IPS DF 19.7 (cell line): ENCODE data around the gene TBC1D16.
"Not testable (repeated sequence)": the region's sequence is repeated elsewhere in the genome, so short reads cannot be mapped to it uniquely, and the experiment has no call there.

Experiments used
- DNase-seq: peaks from one replicate; pipeline ENCODE4 v3.0.0-alpha.2; 2013; ENCODE audit warnings: low read depth, low spot score

Gene TBC1D16

GRCh38 chr17:79976451-79976850 lies 59.2 kb downstream of the TBC1D16 start:
- DNase-seq: no peak

GRCh38 chr17:79975498-79976134 lies 60.1 kb downstream of the TBC1D16 start:
- DNase-seq: no peak

- no peak for DNase-seq
Measured at GRCh38 chr17:79974566-79975497, 60.8 kb downstream of the TBC1D16 start.

- DNase-seq: no peak
Measured at GRCh38 chr17:79971651-79972050, 64.0 kb downstream of the TBC1D16 start.

GRCh38 chr17:79970576-79971068 lies 65.0 kb downstream of the TBC1D16 start:
- DNase-seq: no peak

GRCh38 chr17:79969906-79970305 lies 65.8 kb downstream of the TBC1D16 start:
- DNase-seq: no peak

- DNase-seq: no peak
Measured at GRCh38 chr17:79968116-79968515, 67.6 kb downstream of the TBC1D16 start.

- DNase-seq: no peak
Measured at GRCh38 chr17:79966681-79967080, 69.0 kb downstream of the TBC1D16 start.

GRCh38 chr17:79965806-79966205 lies 69.9 kb downstream of the TBC1D16 start:
- no peak for DNase-seq

- not testable (repeated sequence) for DNase-seq
Measured at GRCh38 chr17:79962467-79962866, 73.2 kb downstream of the TBC1D16 start.

- not testable (repeated sequence) for DNase-seq
Measured at GRCh38 chr17:79961567-79961966, 74.1 kb downstream of the TBC1D16 start.

GRCh38 chr17:79960788-79961522 lies 74.7 kb downstream of the TBC1D16 start:
- no peak for DNase-seq

GRCh38 chr17:79959042-79959441 lies 76.6 kb downstream of the TBC1D16 start:
- no peak for DNase-seq

- no peak for DNase-seq
Measured at GRCh38 chr17:79956853-79957252, 78.8 kb downstream of the TBC1D16 start.

GRCh38 chr17:79956441-79956735 lies 79.3 kb downstream of the TBC1D16 start:
- not testable (repeated sequence) for DNase-seq

- no peak for DNase-seq
Measured at GRCh38 chr17:79955691-79956440, 79.8 kb downstream of the TBC1D16 start.

- DNase-seq: no peak
Measured at GRCh38 chr17:79955167-79955549, 80.5 kb downstream of the TBC1D16 start.

GRCh38 chr17:79954281-79955166 lies 81.1 kb downstream of the TBC1D16 start:
- DNase-seq: no peak

- DNase-seq: no peak
Measured at GRCh38 chr17:79953335-79953734, 82.3 kb downstream of the TBC1D16 start.

GRCh38 chr17:79952901-79953300 lies 82.8 kb downstream of the TBC1D16 start:
- DNase-seq: no peak
